ENCODE data around the gene SPAG16.

DNA sequence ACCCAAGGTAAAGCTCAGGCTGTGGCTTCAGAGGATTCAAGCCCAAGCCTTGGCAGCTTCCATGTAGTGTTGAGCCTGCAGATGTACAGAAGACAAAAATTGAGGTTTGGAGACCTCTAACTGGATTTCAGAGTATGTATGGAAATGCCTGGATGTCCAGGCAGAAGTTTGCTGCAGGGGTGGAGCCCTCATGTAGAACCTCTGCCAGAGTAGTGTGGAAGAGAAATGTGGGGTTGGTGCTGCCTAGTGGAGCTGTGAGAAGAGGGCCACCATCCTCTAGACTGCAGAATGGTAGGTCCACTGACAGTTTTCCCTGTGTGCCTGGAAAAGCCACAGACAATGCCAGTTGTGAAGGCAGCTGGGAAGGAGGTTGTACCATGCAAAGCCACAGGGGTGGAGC, 239.9 kb downstream of the SPAG16 start:
- TF ChIP-seq PPARA (CRISPR knock-in tag; IDR thresholded peaks at IDR 0.05; ENCODE audit: borderline replicate concordance) (no peak), ARNTL (CRISPR knock-in tag; IDR thresholded peaks at IDR 0.05; ENCODE audit: borderline replicate concordance, low read depth) (no peak), ZFP30 (CRISPR knock-in tag; IDR thresholded peaks at IDR 0.05) (no peak), SNAI2 (CRISPR knock-in tag; IDR thresholded peaks at IDR 0.05) (no peak), TOX (CRISPR knock-in tag; IDR thresholded peaks at IDR 0.05; ENCODE audit: borderline replicate concordance) (no peak)
- TF ChIP-seq, protein P1, sequence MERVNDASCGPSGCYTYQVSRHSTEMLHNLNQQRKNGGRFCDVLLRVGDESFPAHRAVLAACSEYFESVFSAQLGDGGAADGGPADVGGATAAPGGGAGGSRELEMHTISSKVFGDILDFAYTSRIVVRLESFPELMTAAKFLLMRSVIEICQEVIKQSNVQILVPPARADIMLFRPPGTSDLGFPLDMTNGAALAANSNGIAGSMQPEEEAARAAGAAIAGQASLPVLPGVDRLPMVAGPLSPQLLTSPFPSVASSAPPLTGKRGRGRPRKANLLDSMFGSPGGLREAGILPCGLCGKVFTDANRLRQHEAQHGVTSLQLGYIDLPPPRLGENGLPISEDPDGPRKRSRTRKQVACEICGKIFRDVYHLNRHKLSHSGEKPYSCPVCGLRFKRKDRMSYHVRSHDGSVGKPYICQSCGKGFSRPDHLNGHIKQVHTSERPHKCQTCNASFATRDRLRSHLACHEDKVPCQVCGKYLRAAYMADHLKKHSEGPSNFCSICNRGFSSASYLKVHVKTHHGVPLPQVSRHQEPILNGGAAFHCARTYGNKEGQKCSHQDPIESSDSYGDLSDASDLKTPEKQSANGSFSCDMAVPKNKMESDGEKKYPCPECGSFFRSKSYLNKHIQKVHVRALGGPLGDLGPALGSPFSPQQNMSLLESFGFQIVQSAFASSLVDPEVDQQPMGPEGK (CRISPR knock-in tag; IDR thresholded peaks at IDR 0.05; ENCODE audit: borderline replicate concordance), result no peak
- TF ChIP-seq, protein P2, sequence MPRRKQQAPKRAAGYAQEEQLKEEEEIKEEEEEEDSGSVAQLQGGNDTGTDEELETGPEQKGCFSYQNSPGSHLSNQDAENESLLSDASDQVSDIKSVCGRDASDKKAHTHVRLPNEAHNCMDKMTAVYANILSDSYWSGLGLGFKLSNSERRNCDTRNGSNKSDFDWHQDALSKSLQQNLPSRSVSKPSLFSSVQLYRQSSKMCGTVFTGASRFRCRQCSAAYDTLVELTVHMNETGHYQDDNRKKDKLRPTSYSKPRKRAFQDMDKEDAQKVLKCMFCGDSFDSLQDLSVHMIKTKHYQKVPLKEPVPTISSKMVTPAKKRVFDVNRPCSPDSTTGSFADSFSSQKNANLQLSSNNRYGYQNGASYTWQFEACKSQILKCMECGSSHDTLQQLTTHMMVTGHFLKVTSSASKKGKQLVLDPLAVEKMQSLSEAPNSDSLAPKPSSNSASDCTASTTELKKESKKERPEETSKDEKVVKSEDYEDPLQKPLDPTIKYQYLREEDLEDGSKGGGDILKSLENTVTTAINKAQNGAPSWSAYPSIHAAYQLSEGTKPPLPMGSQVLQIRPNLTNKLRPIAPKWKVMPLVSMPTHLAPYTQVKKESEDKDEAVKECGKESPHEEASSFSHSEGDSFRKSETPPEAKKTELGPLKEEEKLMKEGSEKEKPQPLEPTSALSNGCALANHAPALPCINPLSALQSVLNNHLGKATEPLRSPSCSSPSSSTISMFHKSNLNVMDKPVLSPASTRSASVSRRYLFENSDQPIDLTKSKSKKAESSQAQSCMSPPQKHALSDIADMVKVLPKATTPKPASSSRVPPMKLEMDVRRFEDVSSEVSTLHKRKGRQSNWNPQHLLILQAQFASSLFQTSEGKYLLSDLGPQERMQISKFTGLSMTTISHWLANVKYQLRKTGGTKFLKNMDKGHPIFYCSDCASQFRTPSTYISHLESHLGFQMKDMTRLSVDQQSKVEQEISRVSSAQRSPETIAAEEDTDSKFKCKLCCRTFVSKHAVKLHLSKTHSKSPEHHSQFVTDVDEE (CRISPR knock-in tag; IDR thresholded peaks at IDR 0.05), result no peak
